Retinal pigment epithelial cell (primary cell): ENCODE measurements around the gene ARSG.
"Not testable (repeated sequence)": the region's sequence is repeated elsewhere in the genome, so short reads cannot be mapped to it uniquely, and the experiment has no call there.

ENCODE experiments used
- DNase-seq: peaks from one replicate; pipeline ENCODE4 v3.0.0-alpha.2; 2010; ENCODE audit warnings: low read depth
- H3K4me3 ChIP-seq: 2 replicates; pipeline ENCODE4 v1.5.1; 2011; ENCODE audit warnings: mild to moderate bottlenecking, low read length, control low read depth, moderate library complexity
- CTCF ChIP-seq: conservative IDR thresholded peaks from 2 replicates; pipeline ENCODE4 v1.5.1; 2011; ENCODE audit warnings: low read depth, low read length, control low read depth, inconsistent platforms

The ARSG gene

GRCh38 chr17:68403122-68403521 is 111.8 kb downstream of the ARSG start:
- no peak for DNase-seq
- no peak for TF ChIP-seq CTCF
- H3K4me3 ChIP-seq, result no peak overlapping the region

- H3K4me3 ChIP-seq, DNase-seq: not testable (repeated sequence)
These were observed 112.5 kb downstream of the ARSG start for GRCh38 chr17:68403837-68404236.

- DNase-seq, H3K4me3 ChIP-seq: not testable (repeated sequence)
These were observed 116.4 kb downstream of the ARSG start for GRCh38 chr17:68407656-68408055.

GRCh38 chr17:68413597-68414560 is 122.6 kb downstream of the ARSG start:
- H3K4me3 ChIP-seq, result peak overlapping the region; percentile 44
- DNase-seq, result not testable (repeated sequence)

- H3K4me3 ChIP-seq, DNase-seq: not testable (repeated sequence)
These were observed 123.6 kb downstream of the ARSG start for GRCh38 chr17:68414901-68415300.

- no peak for DNase-seq
- no peak overlapping the region for H3K4me3 ChIP-seq
- TF ChIP-seq CTCF, result no peak
These were observed 126.0 kb downstream of the ARSG start for GRCh38 chr17:68417317-68417716.

GRCh38 chr17:68418876-68419275 is 127.6 kb downstream of the ARSG start:
- TF ChIP-seq CTCF, result no peak
- DNase-seq, result no peak
- H3K4me3 ChIP-seq, result no peak overlapping the region

- no peak for DNase-seq
- H3K4me3 ChIP-seq, result no peak overlapping the region
- TF ChIP-seq CTCF, result no peak
These were observed 128.8 kb downstream of the ARSG start for GRCh38 chr17:68420065-68420464.

- no peak for DNase-seq
- no peak for TF ChIP-seq CTCF
- H3K4me3 ChIP-seq, result no peak overlapping the region
These were observed 130.2 kb downstream of the ARSG start for GRCh38 chr17:68421486-68421885.
